HG02642 (cell line): ENCODE measurements around the gene PRKN.

Experiments
- ATAC-seq: cut with Tn5 transposase; IDR thresholded peaks from one replicate; pipeline ENCODE4 v1.9.1; 2021; ENCODE audit warnings: mild to moderate bottlenecking; ENCODE audit not compliant: unreplicated experiment, poor library complexity

The PRKN gene

DNA sequence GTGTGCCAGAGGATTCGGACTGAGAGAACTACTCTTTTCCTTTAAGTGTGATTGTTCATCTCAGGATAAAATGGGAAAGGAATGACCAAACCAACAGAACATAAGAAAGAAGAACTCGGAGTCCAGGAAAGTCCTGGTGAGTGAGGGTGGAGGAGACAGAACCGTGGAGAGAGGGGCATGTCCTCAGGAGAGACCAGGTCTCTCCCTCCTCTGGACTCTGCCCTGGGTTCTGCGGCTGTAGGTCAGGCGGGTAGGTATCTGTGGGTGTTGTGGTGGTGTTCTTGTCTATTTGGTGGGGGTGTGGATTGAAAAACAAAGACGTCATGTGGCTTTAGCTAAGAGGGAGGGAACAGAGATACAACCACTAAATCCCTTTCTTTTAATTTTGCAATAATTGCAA is 1424.6 kb downstream of the PRKN start:
- ATAC-seq = no peak

DNA sequence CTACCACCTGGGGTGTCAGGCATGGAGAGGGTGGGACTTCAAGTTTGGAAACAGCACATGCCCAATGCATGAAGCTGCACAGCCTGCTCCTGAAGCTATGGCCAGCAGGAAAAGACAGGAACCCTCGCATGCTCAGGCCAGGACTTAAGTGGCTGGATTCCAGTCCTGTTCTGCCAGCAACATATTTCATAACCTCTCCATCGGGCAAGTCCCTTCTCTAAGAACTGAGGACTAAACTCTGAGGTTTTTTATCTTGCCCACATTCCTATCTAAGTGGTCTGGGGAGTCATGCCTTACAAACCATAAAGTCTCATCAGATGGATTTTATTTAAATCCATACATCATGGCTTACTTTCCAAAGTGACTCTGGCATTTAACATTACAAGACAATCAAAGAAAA is 1426.2 kb downstream of the PRKN start:
- no peak for ATAC-seq

- ATAC-seq = no peak
Measured at GRCh38 chr6:161300823-161301222, 1426.7 kb downstream of the PRKN start.

DNA sequence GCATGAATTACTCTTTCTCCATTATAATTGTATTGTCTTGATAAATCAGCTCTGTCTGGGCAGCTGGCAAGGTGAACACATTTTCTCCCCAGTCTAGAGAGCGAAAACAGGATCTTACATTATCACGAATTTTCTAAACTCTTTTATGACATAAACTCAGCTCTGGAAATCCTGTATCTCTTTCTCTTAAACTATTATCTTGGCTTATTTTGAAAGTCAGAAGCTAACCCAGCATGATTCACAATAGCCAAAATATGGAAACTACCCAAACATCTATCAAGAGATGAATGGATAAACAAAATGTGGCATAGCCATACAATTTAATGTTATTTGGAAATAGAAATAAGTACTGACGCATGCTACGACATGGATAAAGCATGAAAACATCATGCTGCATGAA is 1427.8 kb downstream of the PRKN start:
- no peak for ATAC-seq
